ENCODE measurements around the gene CDK10.

DNA sequence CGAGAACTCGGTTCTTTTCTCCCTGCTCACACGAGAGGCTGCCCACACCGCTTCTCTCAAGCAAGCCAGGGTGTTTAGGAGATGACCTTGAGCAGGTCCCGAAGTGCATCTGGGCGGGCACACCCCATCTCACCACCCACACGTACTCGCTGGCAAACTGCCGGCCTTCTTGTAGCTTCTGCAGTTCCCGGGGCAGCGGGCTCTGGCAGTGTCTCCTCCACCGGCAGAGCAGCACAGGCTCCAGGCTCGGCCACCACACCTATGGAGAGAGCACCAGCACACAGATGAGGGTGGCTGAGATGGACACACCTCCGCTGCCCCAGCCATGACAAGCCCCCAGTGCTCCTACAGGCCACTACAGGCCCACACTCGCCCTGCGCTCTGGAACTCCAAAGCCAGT lies 58.3 kb downstream of the CDK10 start:
- TF ChIP-seq CTCF (conservative IDR thresholded peaks at IDR 0.05; ENCODE audit: low read length) (no peak), EZH2phosphoT487 (IDR thresholded peaks at IDR 0.05; ENCODE audit: borderline replicate concordance) (no peak)
